Activated CD8-positive, alpha-beta memory T cell treated with anti-CD3 and anti-CD28 coated beads for 24 hours (primary cell): ENCODE measurements around the gene ALKBH7.
A peak's percentile ranks its signal among the peaks of the same experiment; 100 is the strongest.
"Not testable (repeated sequence)": the region's sequence is repeated elsewhere in the genome, so short reads cannot be mapped to it uniquely, and the experiment has no call there.

ENCODE experiments used
- DNase-seq: peaks from one replicate; pipeline ENCODE4 v3.0.0-alpha.2; 2020

Gene ALKBH7

DNA sequence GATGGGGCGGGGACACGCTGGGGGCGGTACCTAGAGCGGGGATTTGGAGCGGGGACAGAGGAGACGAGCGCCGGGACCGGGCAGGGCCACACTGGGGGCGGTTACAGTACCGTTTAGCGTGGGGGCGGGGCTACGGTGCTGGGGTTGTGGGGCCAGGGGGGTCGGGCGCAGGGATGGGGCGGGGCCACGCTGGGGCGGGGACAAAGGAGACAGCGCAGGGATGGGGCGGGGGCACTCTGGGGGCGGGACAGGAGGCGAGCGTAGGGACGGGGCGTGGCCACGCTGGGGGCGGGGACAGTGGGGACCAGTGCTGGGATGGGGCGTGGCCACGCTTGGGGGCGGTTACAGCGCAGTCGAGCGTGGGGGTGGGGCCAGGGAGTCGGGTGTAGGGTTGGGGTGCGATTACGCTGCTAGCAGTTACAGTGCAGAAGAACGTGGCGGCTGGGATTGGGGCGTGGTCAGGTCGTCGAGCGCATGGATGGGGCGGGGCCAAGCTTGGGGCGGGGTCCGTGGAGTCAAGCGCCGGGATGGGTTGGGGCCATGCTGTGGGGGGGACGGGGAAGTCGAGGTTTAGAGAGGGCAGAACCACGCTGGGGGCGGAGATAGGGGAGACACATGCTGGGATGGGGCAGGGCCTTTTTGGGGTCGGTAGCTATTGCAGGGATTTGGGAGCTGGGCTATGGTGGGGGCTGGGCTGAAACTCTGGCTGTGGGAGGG, 660 bp downstream of the ALKBH7 start:
- peak; percentile 99 for DNase-seq

DNA sequence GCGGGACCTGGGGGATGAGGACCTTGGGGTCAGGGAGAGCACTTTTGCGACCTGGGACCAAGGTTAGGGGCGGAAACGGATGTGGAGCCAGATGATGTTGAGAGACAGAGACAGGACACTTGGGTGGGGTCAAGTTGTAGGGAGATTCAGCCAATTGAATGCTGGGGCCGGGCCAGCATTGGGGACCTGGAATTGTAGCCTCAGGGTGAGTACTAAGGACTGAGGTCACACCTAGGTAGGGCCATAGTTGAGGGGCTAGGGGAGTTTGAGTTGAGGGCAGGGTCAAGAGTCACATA, 1.2 kb downstream of the ALKBH7 start:
- no peak for DNase-seq

DNA sequence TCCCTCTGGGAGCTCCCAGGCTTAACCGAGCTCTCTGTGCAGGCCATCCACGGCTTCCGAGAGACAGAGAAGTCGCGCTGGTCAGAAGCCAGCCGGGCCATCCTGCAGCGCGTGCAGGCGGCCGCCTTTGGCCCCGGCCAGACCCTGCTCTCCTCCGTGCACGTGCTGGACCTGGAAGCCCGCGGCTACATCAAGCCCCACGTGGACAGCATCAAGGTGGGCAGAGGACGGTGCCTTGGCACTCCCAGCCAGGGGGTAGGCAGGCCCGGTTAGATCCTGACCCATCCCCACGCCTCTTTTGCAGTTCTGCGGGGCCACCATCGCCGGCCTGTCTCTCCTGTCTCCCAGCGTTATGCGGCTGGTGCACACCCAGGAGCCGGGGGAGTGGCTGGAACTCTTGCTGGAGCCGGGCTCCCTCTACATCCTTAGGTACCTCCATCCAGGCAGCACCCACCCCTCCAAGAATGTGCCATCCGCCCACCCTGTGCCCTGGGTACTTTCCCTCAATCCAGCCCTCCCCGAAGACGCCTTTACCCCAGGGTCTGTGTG, 1.6 kb downstream of the ALKBH7 start:
- no peak for DNase-seq

DNA sequence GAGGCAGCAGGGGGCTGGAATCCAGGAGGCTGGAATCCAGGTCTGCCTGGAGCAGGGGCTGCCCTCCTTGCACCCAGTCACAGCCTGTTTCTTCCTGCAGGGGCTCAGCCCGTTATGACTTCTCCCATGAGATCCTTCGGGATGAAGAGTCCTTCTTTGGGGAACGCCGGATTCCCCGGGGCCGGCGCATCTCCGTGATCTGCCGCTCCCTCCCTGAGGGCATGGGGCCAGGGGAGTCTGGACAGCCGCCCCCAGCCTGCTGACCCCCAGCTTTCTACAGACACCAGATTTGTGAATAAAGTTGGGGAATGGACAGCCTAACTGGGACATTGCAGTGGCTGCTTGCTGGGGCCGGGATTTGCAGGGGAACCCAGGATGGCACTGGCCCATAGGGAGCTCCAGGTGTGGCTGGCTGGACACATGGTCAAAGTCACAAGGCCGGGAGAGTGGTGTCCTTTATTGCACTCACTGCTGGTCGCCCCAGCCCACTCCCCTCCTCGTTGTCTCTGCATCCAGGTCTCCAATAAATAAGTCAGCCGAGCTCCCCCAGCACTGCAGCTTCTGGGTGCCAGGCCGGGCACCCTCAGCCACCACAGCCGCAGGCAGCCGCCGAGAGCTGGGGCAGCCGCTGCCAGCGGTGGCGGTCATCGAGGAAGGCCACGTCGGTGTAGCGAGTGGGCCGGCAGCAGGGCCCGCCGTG, 2.3 kb downstream of the ALKBH7 start:
- no peak for DNase-seq

DNA sequence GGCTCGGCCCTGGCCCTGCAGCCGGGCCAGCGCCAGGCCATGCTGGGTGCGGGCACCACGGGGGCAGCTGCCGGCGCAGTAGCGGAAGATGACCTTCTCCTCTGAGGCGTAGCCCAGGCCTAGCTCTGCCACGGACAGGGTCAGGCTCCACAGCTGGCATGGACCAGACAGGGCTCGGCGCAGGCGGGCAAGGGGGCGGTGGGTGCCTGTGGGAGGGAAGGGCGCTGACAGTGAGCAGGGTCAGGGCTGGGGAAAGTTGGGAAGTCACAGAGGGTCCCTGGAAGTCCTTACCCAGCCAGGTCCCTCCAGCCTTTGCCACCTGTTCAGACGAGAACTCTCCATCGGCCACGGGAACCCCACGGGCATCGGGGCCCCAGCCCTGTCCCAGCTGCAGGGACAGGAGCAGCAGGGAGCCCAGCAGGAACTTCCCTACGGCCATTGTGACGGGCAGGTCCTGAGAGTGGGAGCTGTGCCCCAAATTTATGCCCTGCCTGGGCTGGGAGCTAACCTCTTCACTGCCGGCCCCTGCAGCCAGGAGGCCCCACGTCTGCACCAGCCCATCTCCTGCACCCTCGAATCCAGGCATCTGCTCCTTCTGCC, 2.9 kb downstream of the ALKBH7 start, which contains the start of gene PSPN:
PSPN (minus strand) TSS at position 523 of the 600 bp plus-strand sequence; CDS start at position 439, 84 bp downstream.
- DNase-seq = no peak

DNA sequence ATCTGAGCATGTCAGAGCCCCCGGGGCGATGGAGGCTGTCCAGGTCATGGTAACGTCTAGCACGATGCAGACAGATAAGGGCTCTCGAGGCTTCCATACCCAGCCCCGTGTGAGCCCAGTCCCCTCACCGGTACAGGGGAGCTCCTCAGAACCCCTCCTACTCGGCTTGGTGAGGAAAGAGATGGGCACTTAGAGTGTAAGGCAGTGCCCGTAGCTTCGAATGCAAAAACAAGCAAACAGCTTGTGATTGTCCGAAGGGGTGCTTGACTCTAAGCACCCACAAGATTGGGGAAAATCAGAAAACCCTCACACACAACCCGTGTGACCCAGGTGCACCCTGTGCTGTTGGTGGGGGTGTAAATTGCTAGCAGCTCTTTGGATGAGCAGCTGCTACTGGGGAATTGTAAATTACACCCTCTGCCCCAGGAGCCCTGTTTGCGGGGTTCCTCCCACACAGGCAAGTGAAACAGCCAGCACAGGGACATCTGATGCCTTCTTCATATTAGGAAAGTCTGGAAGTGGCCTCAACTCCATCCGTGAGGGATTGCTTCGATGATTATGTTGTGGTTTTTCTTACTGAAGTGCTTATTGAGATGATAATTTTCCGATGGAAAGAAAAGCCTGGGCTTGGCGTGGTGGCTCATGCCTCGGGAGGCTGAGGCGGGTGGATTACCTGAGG, 4.1 kb downstream of the ALKBH7 start:
- no peak for DNase-seq

DNA sequence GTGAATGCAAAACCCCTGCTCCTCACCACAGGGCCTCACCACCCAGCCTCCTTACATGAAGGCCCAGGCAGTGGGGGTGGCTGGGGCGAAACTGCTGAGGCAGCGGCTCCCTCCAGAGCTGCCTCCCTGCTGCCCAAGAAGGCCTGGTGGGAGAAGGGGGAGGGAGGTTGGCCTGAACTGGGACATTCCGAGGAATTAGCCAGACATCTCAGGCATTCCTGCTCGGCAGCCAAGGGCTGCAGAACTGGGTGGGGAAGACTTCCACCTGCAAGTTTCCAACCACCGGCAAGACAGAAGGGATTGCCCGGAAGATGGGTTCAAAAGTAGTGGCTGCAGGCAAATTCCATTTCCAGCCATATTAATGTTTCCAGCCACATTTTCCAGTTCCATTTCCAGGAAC, 5.4 kb downstream of the ALKBH7 start:
- no peak for DNase-seq

DNA sequence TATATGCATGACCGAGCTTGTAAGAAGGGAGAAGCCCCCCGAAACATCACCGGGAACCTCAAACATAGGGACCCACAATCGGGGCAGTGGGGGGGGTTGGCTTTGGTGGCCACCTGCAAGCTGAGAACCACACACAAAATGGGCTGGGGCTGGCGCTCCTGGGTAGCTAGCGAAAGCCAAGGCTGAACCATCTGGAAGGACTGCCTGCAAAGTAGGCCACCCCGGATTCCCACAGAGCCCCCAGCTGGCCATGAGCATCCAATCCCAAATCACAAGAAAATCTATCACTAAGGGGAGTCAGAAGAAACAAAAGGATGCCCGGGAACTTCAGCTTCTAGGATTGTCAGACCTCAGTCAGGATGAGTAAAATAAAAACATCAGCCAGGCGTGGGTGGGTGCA, 5.9 kb downstream of the ALKBH7 start:
- DNase-seq = no peak

DNA sequence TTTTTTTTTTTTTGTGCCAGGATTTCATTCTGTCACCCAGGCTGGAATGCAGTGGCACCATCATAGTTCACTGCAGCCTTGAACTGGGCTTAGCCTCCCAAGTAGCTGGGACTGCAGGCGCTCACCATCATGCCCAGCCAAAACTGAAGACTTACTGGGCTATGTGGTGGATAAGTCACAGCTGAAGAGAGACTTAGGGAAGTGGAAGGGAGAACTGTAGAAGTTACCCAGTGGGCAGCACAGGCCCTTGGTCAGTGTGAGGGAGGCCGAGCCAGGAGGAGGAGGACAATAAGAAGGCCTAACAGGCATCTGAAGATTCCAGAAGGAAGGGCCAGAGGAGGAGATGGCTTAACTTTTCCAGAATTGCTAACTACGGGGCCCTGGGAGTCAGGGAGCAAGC, 7.2 kb downstream of the ALKBH7 start:
- no peak for DNase-seq

DNA sequence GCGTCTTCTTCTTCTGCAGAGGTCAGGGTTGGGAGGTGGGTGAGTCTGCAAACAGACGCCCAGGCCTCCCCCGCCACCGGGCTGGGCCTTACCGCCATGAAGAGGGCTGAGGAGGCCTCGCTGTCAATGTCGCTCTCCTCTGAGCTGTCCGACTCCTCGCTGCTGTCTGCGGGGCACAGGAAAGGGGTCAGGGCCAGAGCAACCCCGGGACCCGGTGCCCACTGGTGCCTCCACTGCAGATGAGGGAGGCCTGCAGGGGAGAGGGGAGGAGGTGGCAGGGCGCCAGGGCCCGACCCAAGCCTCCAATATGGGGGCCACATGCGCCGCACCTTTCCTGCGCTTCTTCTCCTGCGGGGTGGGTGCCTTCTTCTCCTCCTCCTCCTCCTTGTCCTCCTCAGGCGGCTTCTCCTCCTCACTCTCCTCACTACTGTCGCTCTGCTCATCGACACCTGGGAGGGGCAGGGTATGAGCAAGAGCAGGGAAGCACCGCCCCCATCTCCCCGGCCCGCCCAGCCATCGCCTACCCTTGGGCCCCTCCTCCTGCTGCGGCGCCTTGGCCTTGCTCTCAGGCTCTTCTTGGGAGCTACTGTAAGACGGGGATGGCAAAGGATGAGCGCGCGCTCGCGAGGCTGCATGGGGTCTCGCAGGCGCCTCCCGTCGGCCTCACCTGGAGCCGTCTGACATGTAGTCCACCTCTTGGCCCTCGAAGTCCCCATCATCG, 8.6 kb downstream of the ALKBH7 start:
- DNase-seq = no peak

DNA sequence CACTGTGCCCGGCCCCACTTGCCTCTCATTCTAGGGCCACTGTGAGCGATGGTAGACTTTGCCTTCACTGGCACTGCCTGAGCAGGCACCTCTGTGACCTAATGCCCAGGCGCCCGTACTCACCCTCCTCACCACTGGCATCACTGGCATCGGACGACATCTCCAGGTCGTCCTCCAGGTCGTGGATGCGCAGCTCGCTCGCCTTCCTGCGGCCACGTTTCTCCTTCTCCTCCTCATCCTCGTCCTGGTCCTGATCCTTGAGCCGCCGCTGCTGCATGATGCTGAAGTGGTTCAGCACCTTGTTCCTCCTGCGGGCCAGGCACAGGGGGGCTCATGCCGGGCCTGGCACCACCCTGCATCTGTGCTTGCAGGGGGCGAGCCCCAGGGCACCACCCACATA, 10.6 kb downstream of the ALKBH7 start:
- no peak for DNase-seq

DNA sequence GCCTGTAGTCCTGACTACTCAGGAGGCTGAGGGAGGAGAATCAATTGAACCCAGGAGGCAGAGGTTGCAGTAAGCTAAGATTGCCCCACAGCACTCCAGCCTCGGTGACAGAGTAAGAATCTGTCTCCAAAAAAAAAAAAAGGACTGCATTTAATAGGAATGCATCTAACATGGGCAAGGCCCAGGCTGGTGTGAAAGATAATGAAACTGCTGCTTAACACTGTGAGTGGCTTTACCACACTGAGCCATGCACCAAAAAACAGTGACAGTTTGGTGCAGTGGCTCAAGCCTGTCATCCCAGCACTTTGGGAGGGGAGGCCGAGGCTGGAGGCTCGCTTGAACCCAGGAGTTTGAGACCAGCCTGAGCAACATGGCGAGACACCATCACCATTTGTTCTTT, 11.8 kb downstream of the ALKBH7 start:
- DNase-seq = no peak

DNA sequence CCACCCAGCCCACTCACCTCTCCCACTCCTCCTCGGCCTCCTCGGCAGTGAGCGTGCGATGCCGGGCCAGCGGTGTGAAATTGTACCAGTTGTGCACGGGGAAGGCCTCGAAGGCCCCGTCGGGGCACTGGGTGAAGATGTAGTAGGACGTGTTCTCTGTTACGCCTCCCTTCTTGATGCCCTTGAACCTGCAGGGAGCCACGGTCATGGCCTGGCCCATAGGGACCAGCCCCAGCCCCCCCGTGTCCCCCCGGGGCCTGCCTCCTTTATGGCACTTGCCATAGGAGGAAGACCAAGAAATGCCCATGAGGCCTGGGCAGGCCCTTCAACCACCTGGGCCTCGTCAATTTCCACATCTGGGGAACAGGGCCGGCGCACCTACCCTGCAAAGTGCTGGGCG, 14.8 kb downstream of the ALKBH7 start:
- DNase-seq = no peak

DNA sequence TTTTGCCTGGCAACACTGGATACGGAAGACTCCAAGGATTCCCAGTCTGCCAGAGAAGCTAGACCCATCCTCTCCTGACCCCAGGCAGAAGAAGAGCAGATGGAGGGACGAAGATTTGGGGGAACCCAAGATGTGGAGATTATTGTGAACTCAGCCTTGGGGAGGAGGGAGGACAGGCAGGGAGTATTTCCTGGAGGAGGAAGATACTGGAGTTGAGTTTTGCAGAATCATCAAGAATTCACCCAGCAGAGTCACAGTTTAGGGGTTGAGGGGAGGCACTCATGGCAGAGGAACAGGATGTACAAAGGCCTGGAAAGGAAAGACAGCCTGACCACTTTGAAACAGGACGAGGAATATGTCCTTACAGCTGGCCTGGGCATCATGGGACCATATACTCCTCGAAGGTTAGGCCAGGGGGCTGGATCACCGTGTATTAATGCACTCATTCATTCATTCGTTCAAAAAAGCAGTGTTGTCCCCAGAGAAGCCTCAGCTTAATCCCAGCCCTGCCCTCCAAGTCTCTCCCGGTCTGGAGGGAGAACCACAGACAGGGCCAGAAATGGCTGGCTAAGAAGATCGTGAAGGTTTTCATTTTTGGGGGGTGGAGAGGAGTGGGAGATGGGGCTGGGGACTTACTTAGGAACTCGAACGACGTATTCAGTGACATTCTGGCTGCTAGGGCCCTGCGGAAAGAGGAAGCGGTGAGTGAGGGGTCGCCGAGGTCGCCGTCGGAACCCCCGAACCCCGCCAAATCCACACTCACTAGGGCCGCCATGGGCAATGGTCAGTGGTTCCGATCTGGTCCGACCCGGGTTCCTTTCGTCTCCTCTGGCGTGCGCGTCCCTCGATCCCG, 19.9 kb downstream of the ALKBH7 start:
- no peak for DNase-seq

DNA sequence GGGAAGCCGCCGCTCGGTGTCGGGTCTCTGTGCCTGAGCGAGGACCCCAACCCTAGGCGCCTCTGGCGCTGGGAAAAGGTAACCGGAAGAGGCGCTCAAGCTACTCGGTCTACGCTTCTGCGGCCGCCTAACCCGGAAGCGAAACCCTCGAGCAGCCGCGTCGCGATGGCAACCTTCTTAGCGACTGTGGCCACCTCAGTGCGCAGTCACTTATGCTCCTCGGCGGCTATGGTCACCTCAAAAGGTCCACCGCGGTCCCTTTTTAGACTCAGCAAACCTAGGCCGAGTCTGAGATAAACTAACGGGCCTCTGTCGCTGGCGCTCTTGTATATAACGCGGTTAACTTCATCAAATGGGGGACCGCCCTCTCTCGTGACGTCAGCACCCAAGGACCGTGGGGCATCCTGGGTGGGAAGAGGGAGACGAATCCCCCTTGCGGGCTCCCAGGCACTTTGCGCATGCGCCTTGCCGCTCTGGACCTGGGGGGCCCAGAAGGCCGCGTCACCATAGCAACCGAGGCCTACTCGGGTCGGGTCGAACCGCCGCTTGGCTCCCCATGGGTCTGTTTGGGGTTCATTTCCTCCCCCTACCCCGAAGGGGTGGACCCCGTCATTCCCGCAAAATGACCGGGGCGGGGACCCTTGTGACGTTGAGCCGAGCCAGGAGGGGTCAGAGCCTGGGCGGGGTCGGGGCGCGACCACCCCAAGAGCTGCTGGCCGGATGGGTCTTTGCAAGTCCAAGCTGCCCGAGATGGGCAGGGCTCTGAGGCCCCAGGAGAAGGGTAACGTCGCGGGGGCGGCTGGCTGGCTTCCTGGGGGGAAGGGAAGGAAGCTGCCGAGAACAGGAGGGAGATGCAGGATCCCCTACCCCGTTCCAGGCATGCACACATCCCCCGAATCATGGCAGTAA, 20.7 kb downstream of the ALKBH7 start, which contains the start of gene GTF2F1:
GTF2F1 (minus strand) TSS at position 91 of the 909 bp plus-strand sequence. CDS start 169 bp downstream, outside the sequence.
- peak; percentile 98 for DNase-seq

DNA sequence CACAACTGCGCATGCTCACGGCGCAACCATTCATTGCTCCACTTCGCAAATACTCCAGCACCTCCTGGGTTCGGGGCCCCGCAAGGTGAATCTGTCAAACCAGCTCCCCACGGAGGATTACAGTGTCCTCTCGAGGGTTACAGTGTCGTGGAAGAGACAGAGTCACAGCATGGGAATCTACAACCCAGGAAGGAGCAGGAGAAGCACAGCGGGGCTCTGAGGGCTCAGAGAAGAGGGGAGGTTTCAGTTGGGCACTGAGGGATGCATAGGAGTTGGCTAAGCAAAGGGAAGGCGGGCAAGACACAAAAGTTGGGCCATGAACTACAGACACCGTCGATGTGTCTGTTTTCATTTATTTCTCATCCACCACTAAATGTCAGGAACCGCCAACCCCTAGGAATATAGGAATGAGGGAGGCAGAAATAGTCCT, 21.4 kb downstream of the ALKBH7 start:
- no peak for DNase-seq

DNA sequence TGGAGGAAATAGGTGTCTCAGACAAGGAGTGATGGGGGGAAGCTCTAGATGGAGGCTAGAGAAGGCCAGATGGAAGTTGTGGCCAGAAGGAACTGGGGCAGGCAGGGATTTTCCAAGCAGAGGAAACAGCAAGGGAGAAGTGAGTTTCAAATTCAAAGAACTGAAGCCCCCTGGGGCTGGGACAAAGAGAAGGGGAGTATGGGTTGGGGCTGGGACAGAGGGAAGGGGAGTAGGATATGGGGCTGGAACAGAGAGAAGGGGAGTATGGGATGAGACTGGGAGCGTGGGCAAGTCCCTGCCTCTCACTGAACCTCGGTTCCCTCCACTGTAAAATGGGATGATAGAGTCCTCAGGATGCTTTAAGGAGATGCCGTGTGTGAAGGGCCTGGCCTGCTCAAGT, 22.2 kb downstream of the ALKBH7 start:
- DNase-seq = no peak

DNA sequence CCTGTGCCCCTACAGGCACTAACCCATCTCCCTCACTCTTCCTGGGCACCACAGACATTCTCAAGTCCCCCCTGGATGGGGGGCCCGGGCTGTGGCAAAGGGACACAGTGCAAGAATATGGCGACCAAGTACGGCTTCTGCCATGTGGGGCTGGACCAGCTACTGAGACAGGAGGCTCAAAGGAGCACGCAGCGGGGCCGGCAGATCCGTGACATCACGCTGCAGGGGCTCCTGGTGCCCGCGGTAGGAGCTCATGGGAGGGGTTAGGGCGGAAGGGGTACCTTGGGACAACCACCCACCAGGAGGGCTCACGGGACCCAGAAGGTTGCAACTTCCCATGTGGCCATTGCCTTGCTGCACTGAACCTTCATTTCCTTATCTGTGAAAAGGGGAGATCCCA, 23.7 kb downstream of the ALKBH7 start:
- peak; percentile 54 for DNase-seq

DNA sequence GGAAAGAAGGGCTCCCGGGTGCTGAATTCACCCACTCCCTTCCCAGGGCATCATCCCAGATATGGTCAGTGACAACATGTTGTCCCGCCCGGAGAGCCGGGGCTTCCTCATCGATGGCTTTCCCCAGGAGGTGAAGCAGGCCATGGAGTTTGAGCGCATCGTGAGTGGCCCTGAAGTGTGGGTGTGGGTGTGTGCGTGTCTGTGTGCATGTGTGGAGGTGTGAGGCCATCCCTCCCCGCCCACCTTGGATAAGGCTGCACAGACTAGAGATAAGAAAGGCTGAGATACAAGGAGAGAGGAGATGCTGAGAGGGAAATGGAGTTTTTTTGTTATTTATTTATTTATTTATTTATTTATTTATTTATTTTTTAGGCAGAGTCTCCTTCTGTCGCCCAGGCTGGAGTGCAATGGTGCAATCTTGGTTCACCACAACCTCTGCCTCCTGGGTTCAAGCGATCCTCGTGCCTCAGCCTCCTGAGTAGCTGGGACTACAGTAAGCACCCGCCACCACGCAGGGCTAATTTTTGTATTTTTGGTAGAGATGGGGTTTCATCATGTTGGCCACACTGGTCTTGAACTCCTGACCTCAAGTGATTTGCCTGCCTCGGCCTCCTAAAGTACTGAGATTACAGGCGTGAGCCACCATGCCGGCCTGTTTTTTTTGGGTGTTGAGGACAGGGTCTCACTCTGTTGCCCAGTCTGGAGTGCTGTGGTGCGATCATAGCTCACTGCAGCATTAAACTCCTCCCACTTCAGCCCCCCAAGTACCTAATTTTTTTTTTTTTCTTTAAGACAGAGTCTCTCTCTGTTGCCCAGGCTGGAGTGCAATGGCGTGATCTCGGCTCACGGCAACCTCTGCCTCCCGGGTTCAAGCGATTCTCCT, 27.7 kb downstream of the ALKBH7 start:
- not testable (repeated sequence) for DNase-seq
